HG02981 (cell line): ENCODE measurements around the gene OGFOD3.
"Not testable (repeated sequence)": the region's sequence is repeated elsewhere in the genome, so short reads cannot be mapped to it uniquely, and the experiment has no call there.

Experiments used
- ATAC-seq: cut with Tn5 transposase; IDR thresholded peaks from one replicate; pipeline ENCODE4 v1.9.1; 2021; ENCODE audit warnings: mild to moderate bottlenecking, moderate library complexity; ENCODE audit not compliant: unreplicated experiment

The OGFOD3 gene

DNA sequence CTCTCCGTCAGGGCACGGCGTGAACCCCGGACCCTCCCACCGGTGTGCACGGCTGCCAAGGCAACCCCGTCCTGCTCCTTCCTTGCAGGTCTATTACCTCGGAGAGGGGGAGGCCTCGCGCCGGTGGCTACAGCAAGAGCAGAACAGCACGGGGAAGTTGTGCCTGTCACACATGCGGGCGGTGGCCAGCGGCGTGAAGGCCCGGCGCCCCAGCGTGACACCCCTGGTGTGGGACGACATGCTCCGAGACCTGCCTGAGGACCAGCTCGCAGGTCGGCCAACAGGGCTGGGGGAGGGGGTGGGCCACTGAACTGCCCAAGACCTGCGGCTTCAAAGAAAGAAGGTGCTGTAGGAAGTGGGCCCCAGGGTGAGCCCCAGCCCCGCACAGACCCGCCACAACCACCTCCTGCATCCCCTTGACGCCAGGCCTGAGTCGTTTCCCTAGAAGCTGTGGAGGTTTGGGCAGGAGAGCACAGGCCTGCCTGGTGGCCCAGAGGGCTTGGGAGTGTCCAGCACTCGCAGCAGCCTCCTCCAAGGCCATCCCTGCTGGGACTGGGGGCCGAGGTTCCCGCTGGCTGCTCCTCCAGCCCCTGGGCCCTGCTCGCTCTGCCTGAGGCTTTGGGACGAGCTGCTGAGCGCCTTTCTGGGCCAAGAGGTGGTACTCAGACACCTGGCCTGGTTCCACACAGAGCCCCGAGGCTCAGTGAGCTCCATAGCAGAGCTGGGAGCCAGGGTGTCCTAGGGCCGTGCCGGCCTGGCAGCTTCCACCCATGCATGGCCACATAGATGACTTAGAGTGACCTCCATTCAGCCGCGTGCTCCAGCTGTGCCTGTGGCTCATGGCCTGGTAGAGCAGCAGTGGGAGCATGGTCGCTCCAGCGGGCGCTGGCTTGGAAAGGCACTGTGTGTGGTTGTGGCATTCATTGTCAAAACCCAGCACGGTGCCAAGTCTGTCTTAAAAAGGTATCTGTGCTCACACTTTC is 17.5 kb upstream of the OGFOD3 start:
- ATAC-seq: no peak

DNA sequence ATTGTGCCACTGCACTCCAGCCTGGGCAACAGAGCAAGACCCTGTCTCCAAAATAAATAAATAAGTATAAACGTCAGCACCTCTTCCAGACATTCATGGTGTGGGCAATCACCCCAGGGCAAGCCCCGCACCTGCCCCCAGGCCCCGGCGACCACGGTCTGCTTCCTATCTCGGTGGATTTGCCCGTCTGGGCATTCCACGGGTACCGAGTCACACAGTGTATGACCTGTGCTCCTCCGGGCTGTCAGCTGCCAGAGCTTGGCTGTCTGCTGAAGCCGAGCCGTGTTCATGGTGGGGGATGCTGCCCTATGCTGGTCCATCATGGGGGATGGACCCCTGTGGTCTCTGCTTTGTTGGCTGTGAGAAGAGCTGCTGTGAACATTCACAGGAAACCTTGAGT is 16.7 kb upstream of the OGFOD3 start:
- no peak for ATAC-seq

DNA sequence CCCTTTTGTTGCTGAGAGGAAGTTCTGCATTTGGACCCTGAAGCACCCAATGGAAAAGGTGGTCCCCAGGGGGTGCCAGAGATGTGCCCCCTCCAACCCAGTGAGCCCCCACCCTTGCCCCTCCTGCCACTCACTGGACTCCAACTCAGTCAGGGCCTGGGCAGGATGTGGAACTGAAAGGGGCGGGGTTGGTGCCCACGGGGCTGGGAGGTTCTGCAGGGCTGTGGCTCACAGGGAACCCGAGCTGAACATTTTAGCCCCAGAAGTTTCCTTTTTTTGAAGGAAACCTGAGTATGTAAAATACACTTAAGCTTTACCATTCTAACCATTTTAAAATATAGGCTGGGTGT is 15.8 kb upstream of the OGFOD3 start:
- ATAC-seq: no peak

DNA sequence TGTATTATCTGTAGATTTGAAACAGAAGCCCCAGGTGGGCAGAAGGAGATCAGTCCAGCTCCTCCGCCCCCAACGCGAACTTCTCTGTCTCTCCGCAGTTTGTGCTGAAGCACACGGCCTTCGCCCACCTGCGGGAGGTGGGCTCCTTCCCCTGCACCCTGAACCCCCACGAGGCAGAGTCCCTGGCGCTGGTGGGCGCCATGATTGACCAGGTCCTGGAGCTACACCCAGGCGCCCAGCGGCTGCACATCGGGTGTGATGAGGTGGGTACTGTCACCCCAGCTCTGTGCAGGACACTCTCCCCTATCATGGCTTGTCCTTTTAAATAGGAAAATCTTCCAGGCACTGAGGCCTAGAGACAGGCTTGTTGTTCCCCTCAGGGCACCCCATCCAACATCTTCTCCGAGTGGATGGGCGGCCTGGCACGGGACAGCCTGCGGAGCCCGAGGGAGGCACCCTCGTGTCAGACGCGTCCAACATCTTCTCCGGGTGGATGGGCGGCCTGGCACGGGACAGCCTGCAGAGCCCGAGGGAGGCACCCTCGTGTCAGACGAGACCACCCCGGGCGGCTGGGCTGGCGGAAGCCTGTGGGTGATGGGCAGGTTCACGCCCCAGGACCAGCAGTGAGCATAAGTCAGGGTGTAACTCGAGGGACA is 15.3 kb upstream of the OGFOD3 start:
- no peak for ATAC-seq

DNA sequence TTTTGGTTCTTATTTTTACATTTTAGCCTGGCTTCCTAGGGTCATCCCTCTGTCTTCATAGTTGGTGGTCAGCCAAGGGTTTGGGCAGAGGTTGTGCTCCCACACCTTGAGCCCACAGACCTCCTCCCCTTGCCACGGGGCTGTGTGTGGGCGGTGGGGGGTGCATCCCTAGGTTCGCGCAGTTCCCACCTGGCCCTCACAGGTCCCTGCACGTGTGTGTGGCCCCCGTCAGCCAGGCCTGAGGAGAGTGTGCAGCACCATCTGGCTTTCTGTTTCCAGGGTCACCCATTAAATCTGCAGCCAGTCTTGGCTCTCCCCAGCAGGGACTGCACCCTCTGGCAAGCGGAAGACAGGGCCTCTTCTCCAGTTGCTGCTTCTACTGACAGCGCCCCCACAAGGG is 13.6 kb upstream of the OGFOD3 start:
- ATAC-seq: no peak

DNA sequence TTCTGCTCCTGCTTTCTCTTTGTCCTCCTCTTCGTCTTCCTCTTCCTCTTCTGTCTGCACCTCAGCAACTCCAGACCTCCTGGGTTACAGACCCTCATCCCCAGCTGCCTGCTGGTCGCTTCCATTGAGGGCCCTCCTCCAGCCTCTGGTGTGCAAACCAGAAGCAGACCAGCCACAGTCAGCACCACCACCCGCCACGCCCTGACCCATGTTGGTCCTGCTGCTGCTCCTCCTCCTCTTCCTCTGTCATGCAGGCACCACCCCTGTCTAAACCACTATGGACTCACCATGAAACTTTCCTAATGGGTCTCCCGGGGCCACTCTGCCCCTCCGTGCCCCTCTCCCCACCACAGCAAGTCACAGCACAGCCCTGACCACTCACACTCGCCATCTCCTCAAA is 11.4 kb upstream of the OGFOD3 start:
- ATAC-seq: no peak

DNA sequence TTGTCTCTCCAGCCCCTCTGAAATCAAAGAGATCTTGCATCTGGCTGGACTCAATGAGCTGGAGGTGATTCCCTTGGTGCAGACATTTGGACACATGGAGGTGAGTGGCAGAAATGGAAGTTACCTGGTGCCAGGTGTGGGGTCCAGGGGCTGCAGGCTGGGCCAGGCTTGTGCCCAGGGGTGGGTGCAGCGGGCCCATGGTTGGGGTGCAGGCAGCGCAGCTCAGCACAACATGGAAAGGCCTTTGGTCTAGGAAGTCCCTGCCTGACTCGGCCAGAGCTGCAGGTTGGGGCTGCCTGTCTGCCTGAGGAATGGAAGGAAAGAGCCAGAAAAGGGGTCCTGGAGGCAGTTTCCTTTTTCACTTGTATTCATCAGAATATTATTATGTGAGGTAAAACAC is 10.2 kb upstream of the OGFOD3 start:
- ATAC-seq: no peak

DNA sequence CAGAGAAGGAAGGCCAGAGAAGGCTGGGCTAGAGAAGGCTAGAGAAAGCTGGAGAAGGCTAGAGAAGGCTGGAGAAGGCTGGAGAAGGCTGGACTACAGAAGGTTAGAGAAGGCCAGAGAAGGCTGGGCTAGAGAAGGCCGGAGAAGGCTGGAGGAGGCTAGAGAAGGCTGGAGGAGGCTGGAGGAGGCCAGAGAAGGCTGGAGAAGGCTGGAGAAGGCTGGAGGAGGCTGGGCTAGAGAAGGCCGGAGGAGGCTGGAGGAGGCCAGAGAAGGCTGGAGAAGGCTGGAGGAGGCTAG is 6.4 kb upstream of the OGFOD3 start:
- no peak for ATAC-seq

DNA sequence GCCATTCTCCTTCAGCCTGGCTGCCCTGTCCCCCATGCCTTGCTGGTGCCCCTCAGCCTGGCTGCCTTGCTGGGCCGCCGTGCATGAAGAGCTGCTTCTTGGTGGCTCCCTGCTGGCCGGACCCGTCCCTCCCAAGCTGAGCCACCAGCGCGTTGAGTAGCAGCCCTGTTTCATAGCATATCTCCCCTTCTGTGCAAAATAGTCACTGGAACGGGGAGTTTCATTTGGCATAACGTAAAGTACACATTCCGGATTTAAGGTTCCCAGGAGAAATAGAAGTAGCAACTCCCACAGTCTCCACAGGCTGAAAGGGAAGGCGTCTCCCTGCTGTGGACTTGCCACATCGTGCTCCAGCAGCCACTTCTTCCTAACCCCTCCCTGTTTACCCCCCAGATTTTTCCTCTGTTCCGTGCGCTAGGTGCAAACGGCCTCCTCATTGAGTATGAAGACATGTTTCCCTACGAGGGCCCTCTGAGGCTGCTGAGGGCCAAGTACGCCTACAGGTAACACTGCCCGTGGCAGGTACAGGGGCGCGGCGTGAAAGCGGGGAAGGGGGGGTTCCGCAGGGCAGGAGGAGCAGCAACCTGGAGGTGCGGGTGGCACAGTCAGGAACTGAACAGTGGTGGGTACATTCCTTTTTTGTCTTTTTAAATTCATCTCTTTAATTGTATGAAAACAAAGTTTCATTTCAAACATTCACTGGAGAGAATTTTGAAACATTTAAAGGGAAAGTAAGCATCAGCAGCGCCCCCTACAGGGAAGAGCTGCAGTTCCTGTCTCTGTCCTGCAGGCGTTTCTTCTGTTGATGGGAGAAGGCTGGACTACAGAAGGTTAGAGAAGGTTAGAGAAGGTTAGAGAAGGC is 5.8 kb upstream of the OGFOD3 start:
- ATAC-seq: no peak

DNA sequence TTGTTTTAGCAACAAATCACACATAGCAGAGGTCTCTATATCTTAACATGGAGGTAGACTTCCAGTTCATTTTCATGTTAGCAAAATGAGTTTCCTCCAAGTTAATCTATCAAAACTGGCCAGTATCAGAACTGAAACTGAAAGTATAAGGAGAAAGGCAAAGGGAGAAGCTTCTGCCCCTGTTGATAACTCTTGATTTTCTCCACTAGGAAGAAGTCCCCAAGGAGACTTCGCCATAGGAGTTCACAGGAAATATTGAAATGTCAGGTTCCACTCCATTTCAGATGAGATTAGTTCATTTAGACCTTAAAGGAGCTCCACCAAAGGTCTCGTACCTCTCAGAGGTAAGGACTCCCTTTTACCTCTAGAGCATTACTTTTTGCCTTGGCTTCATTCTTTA is 1.2 kb upstream of the OGFOD3 start:
- ATAC-seq: no peak

DNA sequence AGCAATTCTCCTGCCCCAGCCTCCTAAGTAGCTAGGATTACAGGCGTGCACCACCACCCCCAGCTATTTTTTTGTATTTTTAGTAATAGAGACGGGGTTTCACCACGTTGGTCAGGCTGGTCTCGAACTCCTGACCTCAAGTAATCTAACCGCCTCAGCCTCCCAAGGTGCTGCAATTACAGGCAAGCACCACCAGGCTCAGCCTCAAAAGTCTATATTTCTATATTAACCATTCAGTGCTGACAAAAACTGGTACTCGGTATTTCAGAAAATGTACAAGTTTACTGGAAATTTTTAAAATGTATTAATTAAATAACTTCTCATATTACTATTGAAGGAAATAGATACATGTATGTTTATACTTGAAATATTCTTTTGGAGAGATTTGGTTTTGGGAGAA is 1.6 kb downstream of the OGFOD3 start:
- no peak for ATAC-seq

DNA sequence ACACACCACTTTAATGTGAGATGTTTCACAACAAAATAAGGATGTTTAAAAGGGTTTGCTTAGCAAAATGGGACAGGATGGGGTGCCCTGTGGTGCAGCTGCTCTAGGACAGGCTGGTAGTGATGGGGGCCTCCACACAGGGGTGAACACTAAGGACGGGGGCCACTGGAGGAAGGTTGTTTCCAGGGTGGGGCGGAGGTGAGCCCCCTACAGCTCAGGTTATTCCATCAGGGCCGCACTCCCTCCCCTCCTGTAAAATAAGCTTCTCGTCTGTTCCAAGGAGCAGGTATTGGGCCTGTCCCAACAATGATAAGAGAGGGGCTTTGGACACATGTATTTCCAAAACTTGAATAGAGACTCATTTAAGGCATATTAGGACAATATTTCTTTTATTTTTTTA is 2.1 kb downstream of the OGFOD3 start:
- no peak for ATAC-seq

DNA sequence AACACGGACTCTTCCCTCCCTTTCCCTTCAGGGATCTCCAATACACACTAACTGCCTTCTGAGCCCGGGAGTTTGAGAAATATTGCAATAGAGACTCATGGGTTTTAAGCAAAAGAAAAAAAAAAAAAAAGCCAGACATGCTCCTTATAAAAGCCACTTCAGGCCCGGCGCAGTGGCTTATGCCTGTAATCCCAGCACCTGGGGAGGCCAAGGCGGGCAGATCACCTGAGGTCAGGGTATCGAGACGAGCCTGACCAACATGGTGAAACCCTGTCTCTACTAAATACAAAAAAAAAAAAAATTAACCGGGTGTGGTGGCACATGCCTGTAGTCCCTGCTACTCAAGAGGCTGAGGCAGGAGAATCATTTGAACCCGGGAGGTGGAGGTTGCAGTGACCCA is 2.6 kb downstream of the OGFOD3 start:
- ATAC-seq: no peak

DNA sequence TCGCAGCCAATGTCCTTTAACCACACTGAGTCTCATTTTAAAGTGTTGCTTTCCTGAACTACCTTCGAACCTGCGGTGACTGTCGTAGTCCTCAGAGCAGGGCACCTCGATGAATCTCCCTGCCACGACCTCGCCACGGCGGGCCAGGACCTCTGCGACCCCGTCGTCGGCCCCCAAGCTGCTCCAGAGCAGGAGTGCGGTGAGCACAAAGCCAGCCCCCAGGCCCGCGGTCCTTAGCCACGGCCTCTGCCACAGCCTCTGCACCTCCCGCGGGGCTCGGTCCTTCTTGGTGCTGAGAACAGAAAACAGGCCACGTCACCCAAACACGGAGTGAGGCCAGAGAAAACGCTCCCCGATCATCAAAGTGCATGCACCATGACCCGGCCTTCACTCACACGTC is 3.0 kb downstream of the OGFOD3 start:
- ATAC-seq: no peak

DNA sequence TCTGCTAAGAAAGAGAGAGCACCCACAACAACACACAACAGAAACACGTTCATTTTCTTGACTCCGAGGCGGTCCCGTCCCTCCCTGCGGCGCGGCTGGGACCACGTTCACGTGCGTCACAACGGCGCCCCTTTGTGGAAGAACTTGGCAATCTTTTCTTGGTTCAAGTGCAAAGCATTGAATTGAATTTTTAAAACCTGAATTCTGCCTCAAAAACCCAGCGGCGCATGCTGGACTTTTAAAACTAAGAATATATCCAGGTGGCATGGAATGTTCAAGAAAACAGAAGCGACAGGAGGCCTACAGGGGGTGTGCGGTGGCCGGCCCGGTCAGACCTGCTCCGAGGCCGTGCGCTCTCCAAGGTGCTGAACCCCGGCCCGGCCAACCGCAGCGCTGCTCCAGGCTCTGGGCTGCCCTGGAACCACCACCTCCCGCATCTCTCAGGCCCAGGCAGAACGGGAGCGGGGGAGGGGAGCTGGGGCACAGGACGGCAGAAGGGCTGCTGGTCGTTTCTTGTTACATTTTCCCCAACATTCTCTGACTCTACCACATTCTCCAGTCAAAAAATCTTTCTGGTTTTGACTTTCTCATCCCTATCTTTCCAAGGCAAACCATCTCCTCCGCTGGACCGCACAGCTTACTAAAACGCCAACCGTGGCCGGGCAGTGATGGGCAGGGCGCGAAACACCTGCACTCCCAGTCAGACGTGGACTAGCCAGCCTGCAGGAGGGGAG is 3.7 kb downstream of the OGFOD3 start:
- no peak for ATAC-seq

DNA sequence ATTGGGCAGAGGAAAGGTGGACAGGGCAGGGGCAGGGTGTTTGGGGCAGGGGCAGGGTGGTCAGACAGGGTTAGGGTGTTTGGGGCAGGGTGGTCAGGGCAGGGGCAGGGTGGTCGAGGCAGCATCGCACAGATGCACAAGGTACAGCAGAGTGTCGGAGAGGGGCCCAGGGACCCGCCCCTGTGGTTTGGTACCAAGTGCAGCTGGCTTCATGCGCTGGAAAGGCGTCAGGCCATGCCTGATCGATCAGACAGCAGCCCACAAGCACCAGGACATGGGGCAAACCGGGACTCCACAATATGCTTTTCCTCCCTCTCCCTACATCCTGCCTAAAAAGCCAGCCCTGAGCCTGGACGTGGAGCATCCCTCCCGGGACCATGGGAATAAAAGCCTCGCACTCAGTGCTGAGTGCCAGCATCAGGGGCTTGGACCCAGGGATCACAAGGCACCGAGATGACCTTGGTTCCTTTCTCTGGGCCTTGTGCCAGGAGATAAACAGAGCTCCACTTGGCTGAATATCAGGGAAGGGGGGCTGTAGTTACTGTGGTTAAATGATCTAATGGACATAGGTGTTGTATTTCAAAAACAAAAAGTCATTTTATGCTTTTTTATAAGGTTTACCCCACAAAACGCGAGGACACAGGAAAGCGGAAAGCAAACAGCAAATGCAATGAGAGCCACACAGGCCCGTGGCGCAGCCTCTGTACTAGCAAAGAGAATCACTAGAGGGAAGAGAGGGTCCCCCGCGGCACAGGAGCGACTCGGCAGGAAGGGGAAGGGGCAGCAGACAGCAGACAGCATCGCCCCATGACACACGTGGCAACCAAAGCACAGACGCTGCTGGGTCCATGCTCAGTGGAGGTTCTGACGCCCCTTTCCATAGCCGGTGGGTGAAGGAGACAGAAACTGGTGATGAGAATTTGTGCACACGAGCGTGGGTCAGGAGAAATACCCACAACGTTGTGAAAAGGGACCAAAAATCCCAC is 5.6 kb downstream of the OGFOD3 start:
- ATAC-seq: no peak

DNA sequence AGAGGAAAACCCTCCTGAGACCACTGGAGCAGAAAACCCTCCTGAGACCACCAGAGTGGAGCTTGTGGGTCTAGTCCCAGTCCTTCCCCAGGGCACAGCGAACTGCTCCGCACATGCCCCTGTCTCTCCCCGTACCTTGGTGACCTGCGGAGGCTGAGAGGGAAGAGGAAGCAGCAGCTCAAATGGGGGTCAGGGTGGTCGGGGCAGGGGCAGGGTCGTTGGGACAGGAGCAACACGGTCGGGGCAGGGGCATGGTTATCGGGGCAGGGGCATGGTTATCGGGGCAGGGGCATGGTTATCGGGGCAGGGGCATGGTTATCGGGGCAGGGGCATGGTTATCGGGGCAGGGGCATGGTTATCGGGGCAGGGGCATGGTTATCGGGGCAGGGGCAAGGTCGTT is 6.3 kb downstream of the OGFOD3 start:
- ATAC-seq: not testable (repeated sequence)

DNA sequence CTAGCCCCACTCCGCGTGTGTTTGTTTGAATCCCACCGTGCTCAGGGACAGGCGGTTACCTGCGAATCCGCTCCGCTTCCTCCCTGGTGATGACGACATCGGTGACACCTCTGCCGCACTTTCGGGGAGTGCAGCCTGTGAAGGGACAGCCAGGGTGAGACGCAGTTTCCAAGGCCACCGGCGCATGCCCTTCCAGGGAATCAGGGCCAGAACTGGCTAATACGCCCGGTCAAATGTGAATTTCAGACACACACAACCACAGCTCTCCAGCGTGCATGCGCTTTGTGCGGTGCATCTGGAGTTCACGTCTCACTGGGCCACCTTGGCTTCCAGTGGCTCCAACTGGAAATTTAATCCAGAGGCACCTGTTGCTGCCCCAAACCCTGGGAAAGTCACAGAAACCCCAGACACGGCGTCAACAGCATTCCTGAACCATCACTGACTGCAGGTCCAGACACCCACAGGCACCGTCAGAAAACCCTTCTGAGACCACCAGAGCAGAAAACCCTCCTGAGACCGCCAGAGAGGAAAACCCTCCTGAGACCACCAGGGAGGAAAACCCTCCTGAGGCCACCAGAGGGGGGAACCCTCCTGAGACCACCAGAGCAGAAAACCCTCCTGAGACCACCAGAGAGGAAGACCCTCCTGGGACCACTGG is 6.9 kb downstream of the OGFOD3 start:
- no peak for ATAC-seq

DNA sequence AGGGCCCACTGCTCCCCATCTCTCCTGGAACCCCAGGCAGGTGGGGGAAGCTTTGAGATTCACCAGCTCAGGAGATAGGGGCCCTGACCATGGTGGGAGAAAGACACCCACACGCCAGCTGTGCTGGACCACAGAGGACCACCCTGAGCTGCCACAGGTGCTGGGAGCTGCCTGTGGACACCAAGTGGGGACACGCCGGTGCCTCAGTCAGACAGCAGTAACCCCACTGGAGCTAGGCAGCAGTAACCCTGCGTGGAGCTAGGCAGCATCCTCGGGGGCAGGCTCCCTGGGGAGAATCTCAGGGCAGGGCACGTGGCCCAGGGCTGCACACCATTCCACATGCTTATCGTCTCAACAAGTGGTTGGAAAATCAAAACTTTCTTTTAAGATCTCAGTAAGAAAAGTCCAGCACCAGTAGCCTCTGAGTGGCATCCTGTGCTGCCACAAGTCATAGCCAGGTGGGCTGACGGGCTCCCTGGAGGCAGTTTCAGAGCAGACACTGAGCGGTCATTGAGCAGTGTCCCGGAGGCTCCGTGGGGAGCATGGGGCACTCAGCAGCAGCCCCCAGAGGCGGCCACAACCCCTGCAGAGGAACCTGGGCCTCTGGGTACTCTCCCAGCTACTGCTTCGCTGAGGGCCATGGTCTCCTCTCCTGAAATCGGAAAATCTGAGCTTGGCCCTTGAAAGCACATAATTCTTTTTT is 8.2 kb downstream of the OGFOD3 start:
- ATAC-seq: no peak
